Measurements from ENCODE around the gene UBXN11.
"Not testable (repeated sequence)": the region's sequence is repeated elsewhere in the genome, so short reads cannot be mapped to it uniquely, and the experiment has no call there.

Gene UBXN11

DNA sequence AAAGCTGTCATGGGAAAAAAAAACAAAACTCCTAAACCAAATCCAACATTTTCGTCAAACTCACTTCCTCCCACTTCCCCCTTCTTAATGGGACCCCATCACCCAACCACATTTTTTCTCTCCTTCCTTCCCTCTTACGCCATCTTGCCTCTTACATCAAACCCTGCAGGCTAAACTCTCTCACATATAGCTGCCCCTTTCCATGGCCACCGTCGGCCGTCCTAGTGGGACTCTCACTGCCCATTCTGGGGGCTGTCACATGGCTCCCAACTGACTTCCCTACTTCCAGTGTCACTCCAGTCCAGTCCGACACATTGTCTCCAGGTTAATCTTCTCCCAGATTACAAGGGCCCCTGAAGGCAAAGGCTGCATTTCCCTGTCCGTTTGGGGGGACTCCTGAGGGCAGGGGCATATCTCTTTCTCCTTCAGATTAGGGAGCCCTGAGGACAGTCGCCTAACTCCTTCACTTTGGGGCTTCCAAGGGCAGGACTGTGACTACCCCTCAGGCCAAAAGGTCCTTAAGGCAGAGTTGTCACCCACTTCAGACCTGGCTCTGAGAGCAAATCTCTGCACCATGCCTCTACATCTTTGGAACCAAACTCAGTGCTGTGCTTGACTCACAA lies 658 bp downstream of the UBXN11 start:
- DNase-seq (ENCODE audit: low read depth in 2 of 2) = no peak

DNA sequence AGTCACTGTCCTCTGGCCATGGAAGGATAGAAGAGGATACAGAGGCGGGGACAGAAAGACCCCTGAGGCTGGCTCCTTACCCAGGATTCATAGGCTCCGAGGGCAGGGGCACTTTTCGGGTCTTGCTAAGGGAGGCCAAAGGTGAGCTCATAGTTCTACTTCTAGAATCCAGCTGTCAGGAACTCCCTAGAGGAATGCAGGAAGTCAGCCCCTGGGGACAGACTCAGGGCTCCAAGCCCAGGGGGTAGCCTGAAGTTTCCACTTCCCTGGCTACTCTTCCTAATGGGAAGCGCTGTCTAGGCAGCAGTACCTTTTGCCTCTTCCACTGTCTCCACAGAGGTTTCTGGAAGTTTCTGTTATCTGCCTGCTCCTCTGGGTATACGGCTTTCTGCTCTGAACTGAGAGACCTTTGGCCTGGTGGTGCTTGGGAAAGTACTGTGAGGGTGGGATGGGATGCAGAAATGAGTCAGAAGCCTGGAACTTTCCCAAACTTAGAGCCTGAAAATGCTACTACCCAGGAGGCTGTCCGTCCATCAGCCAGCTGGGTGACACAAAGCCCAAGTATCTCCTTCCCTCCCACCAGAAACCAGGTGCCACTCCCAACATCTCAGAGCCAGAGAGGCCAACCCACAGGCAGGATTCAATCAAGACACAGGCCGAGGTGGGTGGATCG lies 3.6 kb downstream of the UBXN11 start:
- DNase-seq (ENCODE audit: low read depth in 2 of 2) = no peak

DNA sequence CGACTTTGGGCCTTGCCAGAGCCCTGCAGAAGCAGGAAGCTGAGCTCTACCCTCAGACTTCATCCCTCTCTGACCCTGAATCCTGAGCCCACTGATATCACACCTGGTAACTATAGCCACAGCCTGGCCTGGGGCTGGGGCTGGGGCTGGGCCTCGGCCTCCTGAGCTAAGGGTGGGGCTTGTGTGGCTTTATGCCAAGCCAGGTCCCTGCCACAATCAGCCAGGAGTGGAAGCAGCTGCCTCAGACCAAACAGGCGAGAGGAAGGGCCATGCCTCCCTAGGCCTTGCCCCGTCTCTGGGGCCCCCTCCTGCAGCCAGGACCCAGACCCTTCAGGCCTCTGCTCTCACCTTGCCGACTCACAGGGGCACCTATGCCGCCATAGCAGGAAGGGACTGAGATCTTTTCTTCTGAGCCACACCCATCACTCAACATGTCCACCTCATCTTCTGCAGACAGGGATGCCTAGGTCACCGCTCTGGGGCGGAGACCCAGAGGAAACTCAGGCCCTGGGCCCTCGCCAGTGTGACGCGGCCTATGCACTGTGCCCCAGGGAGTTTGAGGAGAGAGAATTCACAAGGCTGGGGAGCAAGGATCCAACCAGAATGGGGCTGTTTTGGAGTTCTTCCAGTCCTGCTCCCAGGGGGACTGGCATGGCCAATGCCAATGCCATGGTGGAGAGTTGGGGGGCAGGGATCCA lies 5.7 kb downstream of the UBXN11 start:
- no peak for DNase-seq (ENCODE audit: low read depth in 2 of 2)

- DNase-seq (ENCODE audit: low read depth in 2 of 2) = no peak
Measured at GRCh38 chr1:26297791-26298124, 8.7 kb downstream of the UBXN11 start.

DNA sequence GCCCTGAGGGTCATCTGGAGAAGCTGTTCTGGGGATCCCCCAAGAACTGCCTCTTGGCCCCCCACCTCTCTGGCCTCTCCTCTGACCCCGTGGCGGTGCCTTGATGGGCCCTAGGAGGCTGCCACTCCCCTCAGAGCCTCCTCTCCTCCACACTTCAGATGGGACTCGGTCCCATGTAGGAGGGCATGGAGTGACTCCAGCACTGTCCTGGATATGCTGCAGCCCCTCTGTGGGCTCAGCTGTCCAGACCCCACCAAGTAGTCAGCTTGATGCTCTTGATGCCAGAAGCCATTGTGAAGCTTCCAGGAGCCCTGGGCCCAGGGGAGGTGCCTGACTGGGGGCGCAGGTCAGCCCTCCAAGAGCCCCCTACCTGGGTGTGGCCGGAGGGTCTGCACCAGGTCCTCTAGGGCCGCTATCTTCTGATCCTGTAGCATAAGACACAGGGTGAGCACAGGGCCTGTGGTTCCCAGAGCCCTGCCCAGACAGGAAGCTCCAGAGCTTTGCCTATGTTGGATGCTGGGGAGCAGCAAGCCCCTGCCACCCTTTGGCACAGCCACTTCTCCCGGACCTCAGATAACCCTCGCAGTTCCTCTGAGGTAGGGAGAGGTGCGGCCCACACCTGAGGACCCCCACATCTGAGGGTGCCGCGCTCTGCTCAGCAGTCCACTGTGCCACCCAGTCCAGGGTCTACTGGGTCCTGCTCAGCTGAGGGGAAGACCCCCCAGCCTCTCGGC lies 9.2 kb downstream of the UBXN11 start:
- no peak for DNase-seq (ENCODE audit: low read depth in 2 of 2)

DNA sequence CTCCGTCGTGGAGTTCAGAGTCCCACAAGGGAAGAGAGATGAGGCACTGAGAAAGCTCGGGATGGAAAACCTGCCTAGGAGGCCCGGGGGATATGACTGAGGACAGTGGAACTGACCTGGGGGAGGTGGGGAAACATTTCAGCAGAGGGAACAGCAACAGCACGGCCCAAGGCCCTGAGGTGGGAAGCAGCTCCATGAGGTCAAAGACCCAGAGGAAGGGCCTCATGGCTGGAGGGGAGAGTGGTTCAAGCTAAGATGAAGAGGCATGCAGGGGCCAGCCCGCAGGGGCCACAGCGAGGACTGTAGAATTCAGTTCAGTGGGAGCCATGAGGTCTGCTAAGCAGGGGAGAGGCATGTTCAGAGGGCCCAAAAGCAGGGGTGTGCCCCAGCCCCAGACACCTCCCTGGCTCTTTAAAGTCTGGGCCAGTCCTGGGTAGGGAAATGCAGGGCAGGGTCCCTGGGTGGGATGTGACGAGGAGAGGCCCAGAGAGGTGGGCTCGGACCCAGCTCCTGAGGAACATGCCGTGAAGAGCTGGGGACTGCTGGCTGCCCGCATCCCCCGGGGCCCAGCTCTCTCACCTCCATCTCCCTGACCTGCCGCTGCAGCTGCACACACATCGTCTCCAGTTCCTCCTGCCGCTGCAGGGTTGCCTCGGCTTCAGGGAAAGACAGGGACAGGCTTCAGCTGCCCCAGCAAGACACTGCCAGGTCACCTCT lies 9.9 kb downstream of the UBXN11 start:
- no peak for DNase-seq (ENCODE audit: low read depth in 2 of 2)

- no peak for DNase-seq (ENCODE audit: low read depth in 2 of 2)
Measured at GRCh38 chr1:26295194-26296138, 11.0 kb downstream of the UBXN11 start.

DNA sequence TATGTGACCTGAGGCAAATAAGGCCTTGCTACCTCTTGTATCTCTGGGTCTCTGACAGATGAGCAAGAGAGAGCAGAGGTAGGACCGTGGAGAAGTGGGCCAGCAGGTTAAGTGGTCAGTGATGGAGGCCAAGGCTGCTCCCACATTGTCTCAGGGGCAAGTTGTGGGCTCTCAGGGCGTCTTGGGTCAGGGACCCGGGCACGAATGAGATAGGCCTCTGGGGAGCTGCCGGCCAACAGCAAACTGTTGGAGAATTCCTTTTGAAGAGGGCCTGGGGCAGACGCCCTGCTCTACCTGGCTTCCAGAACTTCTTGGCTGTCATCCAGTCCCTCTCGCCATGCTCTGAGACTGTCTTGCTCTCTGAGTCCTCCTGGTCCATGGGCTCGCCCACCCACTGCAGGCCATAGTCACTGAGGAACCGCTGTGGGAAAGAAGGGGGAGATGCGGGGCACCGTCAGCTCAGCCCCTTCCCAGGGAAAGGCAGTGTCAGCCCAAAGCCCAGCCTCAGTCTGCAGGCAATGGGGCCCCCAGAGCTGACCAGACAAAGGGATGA lies 12.4 kb downstream of the UBXN11 start:
- DNase-seq (ENCODE audit: low read depth in 2 of 2) = no peak

- not testable (repeated sequence) for DNase-seq (ENCODE audit: low read depth in 2 of 2)
Measured at GRCh38 chr1:26292735-26293134, 13.7 kb downstream of the UBXN11 start.

- DNase-seq (ENCODE audit: low read depth in 2 of 2) = no peak
Measured at GRCh38 chr1:26291939-26292338, 14.5 kb downstream of the UBXN11 start.

DNA sequence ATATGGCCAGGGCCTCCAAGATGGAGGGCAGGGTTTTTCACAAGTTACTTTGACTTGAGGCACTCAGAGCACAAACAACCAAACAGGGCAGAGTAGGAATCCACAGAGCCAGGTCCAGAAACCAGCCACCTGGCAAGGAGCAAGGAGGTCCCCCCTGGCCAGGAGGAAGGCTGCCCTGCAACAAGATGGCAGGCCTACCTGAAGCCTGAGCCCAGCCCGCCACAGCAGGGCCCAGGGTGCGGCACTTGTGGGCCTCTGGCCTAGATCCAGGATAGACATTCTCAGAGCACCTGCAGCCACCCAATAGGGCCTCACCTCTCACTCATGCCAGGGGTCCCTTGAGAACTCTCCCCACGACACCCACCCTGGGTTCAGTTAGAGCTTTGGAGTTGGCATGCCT lies 15.0 kb downstream of the UBXN11 start:
- DNase-seq (ENCODE audit: low read depth in 2 of 2) = no peak

GRCh38 chr1:26290882-26291261 lies 15.6 kb downstream of the UBXN11 start:
- no peak for DNase-seq (ENCODE audit: low read depth in 2 of 2)

GRCh38 chr1:26290122-26290881 lies 16.1 kb downstream of the UBXN11 start:
- DNase-seq (ENCODE audit: low read depth in 2 of 2) = no peak

DNA sequence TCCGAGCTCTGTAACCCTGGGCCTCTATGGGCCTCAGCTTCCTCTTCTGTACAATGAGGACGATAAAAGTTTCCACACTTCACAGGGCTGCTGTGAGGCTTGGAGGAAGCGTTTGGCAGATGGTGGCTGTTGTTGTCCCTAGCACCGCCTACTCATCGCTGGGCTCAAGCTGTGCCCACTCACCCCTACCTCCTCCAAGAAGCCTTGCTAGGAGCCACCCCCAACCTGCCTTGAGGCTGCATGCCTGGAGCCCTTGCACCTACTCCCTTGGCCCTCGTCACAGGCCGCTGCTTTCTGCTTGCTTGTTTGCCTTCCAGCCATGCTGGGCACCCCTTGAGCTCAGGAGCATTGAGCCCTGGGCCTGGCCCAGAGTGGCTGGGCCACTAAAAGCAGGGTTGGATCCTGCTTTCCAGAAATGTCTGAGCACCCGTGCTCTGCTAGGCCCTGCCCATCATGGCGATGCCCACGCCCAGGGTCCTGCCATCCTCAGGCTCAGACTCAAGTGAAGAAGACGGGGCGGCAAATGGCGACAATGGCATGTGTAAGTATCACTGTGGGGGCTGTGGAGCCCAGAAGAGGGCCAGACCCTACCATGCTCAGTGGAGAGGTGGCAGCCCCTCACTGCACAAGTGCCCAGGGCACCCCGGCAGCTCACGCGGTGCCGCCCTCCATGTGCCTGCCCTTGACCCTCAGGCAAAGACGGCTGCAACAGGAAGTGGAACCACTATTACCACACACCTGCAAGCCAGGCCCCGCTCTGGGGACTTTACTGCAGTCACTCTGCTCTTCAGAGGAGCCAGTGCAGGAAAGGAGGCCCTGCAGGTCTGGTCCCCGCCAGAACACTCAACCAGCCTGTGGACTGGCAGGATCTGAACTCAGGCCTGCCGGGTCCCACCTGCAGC lies 17.0 kb downstream of the UBXN11 start:
- no peak for DNase-seq (ENCODE audit: low read depth in 2 of 2)

- DNase-seq (ENCODE audit: low read depth in 2 of 2) = no peak
Measured at GRCh38 chr1:26288311-26288941, 18.0 kb downstream of the UBXN11 start.

DNA sequence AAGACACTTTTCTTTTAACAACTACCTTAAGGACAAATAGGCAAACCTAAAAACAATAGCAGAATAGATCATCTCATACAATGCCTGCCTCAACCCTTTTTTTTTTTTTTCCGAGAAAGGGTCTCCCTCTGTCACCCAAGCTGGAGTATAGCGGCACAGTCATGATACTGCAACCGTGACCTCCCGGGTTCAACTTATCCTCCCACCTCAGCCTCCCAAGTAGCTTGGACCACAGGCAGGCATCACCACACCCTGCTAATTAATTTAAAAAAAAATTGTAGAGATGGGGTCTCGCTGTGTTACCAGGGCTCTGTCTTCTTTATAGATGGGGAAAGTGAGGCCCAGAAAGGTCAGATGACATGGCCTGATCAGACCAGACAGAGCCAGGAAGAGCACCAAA lies 18.6 kb downstream of the UBXN11 start:
- DNase-seq (ENCODE audit: low read depth in 2 of 2) = no peak

- no peak for DNase-seq (ENCODE audit: low read depth in 2 of 2)
Measured at GRCh38 chr1:26287033-26287711, 19.3 kb downstream of the UBXN11 start.

GRCh38 chr1:26286064-26286416 lies 20.4 kb downstream of the UBXN11 start:
- no peak for DNase-seq (ENCODE audit: low read depth in 2 of 2)
